Neuronal stem cell (in vitro differentiated cells): ENCODE data around the gene NPBWR2.
A peak's percentile ranks its signal among the peaks of the same experiment; 100 is the strongest.

ENCODE experiments used
- DNase-seq: peaks from one replicate; pipeline ENCODE4 v3.0.0-alpha.2; 2013; ENCODE audit warnings: low spot score
- H2AFZ ChIP-seq: one replicate; pipeline ENCODE4 v1.6.1; 2013; ENCODE audit warnings: mild to moderate bottlenecking, low read length, inconsistent platforms
- H2AK5ac ChIP-seq: 2 replicates; pipeline ENCODE4 v1.6.1; 2013; ENCODE audit warnings: low read depth, mild to moderate bottlenecking, inconsistent platforms, low read length, moderate library complexity, mixed read lengths
- H2BK120ac ChIP-seq: 2 replicates; pipeline ENCODE4 v1.6.1; 2013; ENCODE audit warnings: low read depth, mild to moderate bottlenecking, inconsistent platforms, low read length, moderate library complexity, mixed read lengths
- H2BK12ac ChIP-seq: one replicate; pipeline ENCODE4 v1.6.1; 2013; ENCODE audit warnings: low read length, inconsistent platforms
- H2BK15ac ChIP-seq: 2 replicates; pipeline ENCODE4 v1.6.1; 2013; ENCODE audit warnings: mild to moderate bottlenecking, low read length, inconsistent platforms, mixed read lengths
- H2BK5ac ChIP-seq: one replicate; pipeline ENCODE4 v1.6.1; 2013; ENCODE audit warnings: inconsistent platforms, mild to moderate bottlenecking, low read length, moderate library complexity
- H3K14ac ChIP-seq: one replicate; pipeline ENCODE4 v1.6.1; 2013; ENCODE audit warnings: low read length, inconsistent platforms
- H3K18ac ChIP-seq: 2 replicates; pipeline ENCODE4 v1.6.1; 2013; ENCODE audit warnings: low read length, inconsistent platforms
- H3K23ac ChIP-seq: 2 replicates; pipeline ENCODE4 v1.6.1; 2013; ENCODE audit warnings: low read depth, mild to moderate bottlenecking, mixed read lengths, low read length, inconsistent platforms; ENCODE audit not compliant: poor library complexity
- H3K27ac ChIP-seq: replicated peaks from 3 replicates; pipeline ENCODE4 v1.5.1; 2013; ENCODE audit warnings: low read length, inconsistent platforms
- H3K27me3 ChIP-seq, 3 experiments: 2 replicates each; pipeline ENCODE4 v1.6.1; 2013; ENCODE audit warnings: low read length in 3 of 3, mild to moderate bottlenecking in 2 of 3, inconsistent platforms in 1 of 3, low read depth in 1 of 3, mixed read lengths in 1 of 3, moderate library complexity in 1 of 3; ENCODE audit not compliant: control insufficient read depth in 3 of 3, insufficient read depth in 3 of 3
- H3K36me3 ChIP-seq, 2 donors: replicated peaks in 1 of 2; 2 replicates each; pipeline ENCODE4 v1.6.1; 2013; ENCODE audit warnings: low read length in 2 of 2; ENCODE audit not compliant: control insufficient read depth in 2 of 2, insufficient read depth in 2 of 2
- H3K4ac ChIP-seq: 2 replicates; pipeline ENCODE4 v1.6.1; 2013; ENCODE audit warnings: inconsistent platforms, mild to moderate bottlenecking, low read length, moderate library complexity
- H3K4me1 ChIP-seq, 2 donors: 1 replicate in 1 of 2; 2 replicates in 1 of 2; pipeline ENCODE4 v1.6.1; 2013; ENCODE audit warnings: low read length in 2 of 2, low read depth in 1 of 2; ENCODE audit not compliant: control insufficient read depth in 2 of 2, insufficient read depth in 1 of 2
- H3K4me2 ChIP-seq: one replicate; pipeline ENCODE4 v1.6.1; 2013; ENCODE audit warnings: mild to moderate bottlenecking, low read length, inconsistent platforms; ENCODE audit not compliant: insufficient read depth, poor library complexity, severe bottlenecking
- H3K4me3 ChIP-seq, 2 donors: 2 replicates each; pipeline ENCODE4 v1.5.1; 2013; ENCODE audit warnings: low read length in 2 of 2, mild to moderate bottlenecking in 2 of 2, inconsistent platforms in 1 of 2, moderate library complexity in 1 of 2
- H3K79me1 ChIP-seq: one replicate; pipeline ENCODE4 v1.6.1; 2013; ENCODE audit warnings: low read depth, mild to moderate bottlenecking, inconsistent platforms, low read length, moderate library complexity
- H3K9ac ChIP-seq: one replicate; pipeline ENCODE4 v1.6.1; 2013; ENCODE audit warnings: mild to moderate bottlenecking, low read depth, low read length, inconsistent platforms; ENCODE audit not compliant: poor library complexity
- H3K9me3 ChIP-seq, 2 donors: replicated peaks in 1 of 2; 2 replicates each; pipeline versions ENCODE3 to v1.6.1; 2013; ENCODE audit warnings: low read length in 2 of 2, mild to moderate bottlenecking in 2 of 2, inconsistent platforms in 1 of 2, low read depth in 1 of 2, mixed read lengths in 1 of 2, moderate library complexity in 1 of 2; ENCODE audit not compliant: control insufficient read depth in 2 of 2, insufficient read depth in 1 of 2
- H4K8ac ChIP-seq: one replicate; pipeline ENCODE4 v1.6.1; 2013; ENCODE audit warnings: low read depth, mild to moderate bottlenecking, inconsistent platforms, low read length, moderate library complexity
- H4K91ac ChIP-seq: one replicate; pipeline ENCODE4 v1.6.1; 2013; ENCODE audit warnings: low read length, low read depth, mild to moderate bottlenecking, inconsistent platforms; ENCODE audit not compliant: poor library complexity
- WGBS, 2 donors: extraction: QIAGEN DNeasy Blood & Tissue Kit; methylation state at CpG; one replicate each; pipeline ENCODE4 v1.1.7; 2013; ENCODE audit warnings: missing lambda C conversion rate in 2 of 2, mixed read lengths in 1 of 2; ENCODE audit not compliant: insufficient read length in 2 of 2, insufficient replicate concordance in 1 of 2; ENCODE audit errors: extremely low coverage in 2 of 2; 5-methylcytosine and 5-hydroxymethylcytosine counted together

Gene NPBWR2

GRCh38 chr20:64139199-64140060 is 32.1 kb upstream of the NPBWR2 start:
- Histone ChIP-seq H2AK5ac (peak overlapping the region; percentile 82), H3K79me1 (peaks cover 4% of the 10 kb centered on the region), H3K4ac (no peak overlapping the region), H3K36me3 (no peaks in the 10 kb centered on the region), H2BK15ac (peak overlapping the region; percentile 52), H2BK5ac (no peak overlapping the region), H3K4me2 (no peak overlapping the region), H2BK12ac (peak overlapping the region; percentile 4), H3K4me1 (peaks cover 9 to 26% of the 10 kb centered on the region in 2 donors), H4K91ac (peak overlapping the region; percentile 17), H3K23ac (no peak overlapping the region), H3K14ac (peak overlapping the region; percentile 32), H3K9me3 (peaks cover 0 to 3% of the 10 kb centered on the region in 2 donors), H2AFZ (peak overlapping the region; percentile 69), H3K18ac (peak overlapping the region; percentile 89), H3K27ac (peak overlapping the region; percentile 42), H2BK120ac (no peak overlapping the region), H3K4me3 (peak overlapping the region in 1 of 2 donors; percentile 3), H4K8ac (no peak overlapping the region), H3K27me3 (no peaks in the 10 kb centered on the region), H3K9ac (peak overlapping the region; percentile 38)
- WGBS, 2 donors = no CpG with 5 or more reads among the region's 21 CpGs
- no peak for DNase-seq

DNA sequence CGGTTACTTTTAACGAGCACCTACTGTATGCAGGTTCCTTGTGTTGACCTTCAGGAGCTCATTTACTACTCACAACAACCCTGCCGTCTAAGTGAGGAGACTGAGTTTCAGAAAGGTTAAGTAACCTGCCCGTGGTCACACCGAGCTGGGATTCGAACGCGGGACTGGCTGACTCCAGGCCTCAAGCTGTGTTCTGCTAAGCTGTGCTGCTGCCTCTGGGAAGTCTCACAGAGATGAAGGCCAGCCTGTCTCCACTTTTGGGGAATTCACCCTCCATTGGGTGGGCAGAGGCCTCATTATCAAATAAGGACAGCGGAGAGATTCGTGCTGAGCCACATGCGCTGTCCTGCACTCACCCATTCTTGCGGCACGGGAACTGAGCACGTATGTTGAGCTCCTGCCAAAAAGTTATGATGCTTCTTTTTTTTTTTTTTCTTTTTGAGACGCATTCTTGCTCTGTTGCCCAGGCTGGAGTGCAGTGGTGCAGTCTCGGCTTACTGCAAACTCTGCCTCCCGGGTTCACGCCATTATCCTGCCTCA is 31.0 kb upstream of the NPBWR2 start:
- H2AK5ac ChIP-seq = no peak overlapping the region
- H3K23ac ChIP-seq = no peak overlapping the region
- no peak overlapping the region for H4K8ac ChIP-seq
- H3K4me2 ChIP-seq = no peak overlapping the region
- H4K91ac ChIP-seq = no peak overlapping the region
- WGBS, 2 donors = no CpG with 5 or more reads among the region's 18 CpGs
- H3K4me3 ChIP-seq = no peak overlapping the region
- H3K9me3 ChIP-seq = no peaks in the 10 kb centered on the region
- no peaks in the 10 kb centered on the region for H3K27me3 ChIP-seq
- no peak overlapping the region for H2BK120ac ChIP-seq
- no peak overlapping the region for H2BK5ac ChIP-seq
- no peak overlapping the region for H3K27ac ChIP-seq
- no peak overlapping the region for H2BK12ac ChIP-seq
- no peaks in the 10 kb centered on the region for H3K36me3 ChIP-seq
- no peak overlapping the region for H2BK15ac ChIP-seq
- H3K79me1 ChIP-seq = no peaks in the 10 kb centered on the region
- peaks cover 9 to 24% of the 10 kb centered on the region in 2 donors for H3K4me1 ChIP-seq
- DNase-seq = no peak
- no peak overlapping the region for H3K18ac ChIP-seq
- no peak overlapping the region for H3K9ac ChIP-seq
- H3K4ac ChIP-seq = peak overlapping the region; percentile 53
- H2AFZ ChIP-seq = no peak overlapping the region
- H3K14ac ChIP-seq = no peak overlapping the region

DNA sequence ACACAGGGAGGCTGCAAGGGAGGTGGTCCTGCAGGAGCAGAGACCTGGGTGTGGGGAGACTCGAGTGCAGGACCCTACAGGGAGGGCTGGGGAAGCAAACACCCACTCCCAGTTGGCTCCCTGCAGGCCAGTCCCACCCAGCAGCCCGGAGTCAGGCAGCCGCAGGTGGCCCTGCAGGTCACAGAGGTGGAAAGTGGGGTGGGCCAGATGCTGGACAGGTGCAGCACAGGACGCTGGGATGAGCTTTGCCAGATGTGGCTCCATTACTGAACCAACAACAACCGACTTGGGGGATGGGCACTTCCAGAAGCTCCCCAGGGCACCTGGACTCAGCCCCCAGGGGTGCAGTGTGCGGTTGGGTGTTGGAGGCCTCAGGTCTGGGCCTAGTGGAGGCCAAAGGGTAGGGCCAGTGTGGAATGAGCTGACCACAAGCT is 30.2 kb upstream of the NPBWR2 start:
- Histone ChIP-seq H3K4me1 (peaks cover 9 to 17% of the 10 kb centered on the region in 2 donors), H3K9me3 (no peaks in the 10 kb centered on the region), H2BK120ac (no peak overlapping the region), H3K18ac (no peak overlapping the region), H3K23ac (peak overlapping the region; percentile 9), H3K36me3 (no peaks in the 10 kb centered on the region), H2BK15ac (peak overlapping the region; percentile 28), H3K4me2 (no peak overlapping the region), H3K4ac (no peak overlapping the region), H3K9ac (no peak overlapping the region), H4K8ac (no peak overlapping the region), H3K4me3 (no peak overlapping the region), H2AK5ac (peak overlapping the region; percentile 73), H3K79me1 (no peaks in the 10 kb centered on the region), H3K14ac (no peak overlapping the region), H3K27me3 (no peaks in the 10 kb centered on the region), H4K91ac (no peak overlapping the region), H2BK12ac (no peak overlapping the region), H3K27ac (no peak overlapping the region), H2AFZ (no peak overlapping the region), H2BK5ac (no peak overlapping the region)
- no CpG with 5 or more reads among the region's 6 CpGs for WGBS, 2 donors
- DNase-seq = no peak

DNA sequence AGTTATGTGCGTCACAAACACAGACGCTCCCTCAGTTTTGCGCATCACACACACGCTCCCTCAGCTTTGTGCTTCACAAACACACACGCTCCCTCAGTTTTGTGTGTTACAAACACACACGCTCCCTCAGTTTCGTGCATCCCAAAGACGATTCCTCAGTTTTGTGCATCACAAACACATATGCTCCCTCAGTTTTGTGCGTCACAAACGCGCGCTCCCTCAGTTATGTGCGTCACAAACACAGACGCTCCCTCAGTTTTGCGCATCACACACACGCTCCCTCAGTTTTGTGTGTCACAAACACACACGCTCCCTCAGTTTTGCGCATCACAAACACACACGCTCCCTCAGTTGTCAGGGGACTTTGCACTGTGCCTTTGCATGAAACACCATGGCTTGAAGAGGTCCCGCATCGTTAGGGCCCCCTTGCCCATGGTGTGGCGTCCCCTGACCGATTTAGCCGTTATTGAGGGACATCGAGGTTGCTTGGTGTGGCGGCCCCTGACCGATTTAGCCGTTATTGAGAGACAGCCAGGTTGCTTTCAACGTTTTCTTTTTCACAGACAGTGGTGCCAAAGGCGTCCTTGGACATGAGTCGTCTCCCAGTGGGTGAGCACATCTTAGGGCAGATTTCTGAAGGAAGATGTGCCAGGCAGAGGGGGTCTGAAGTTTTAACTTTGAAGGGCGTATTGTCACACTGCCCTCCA is 28.8 kb upstream of the NPBWR2 start:
- no peak overlapping the region for H2AK5ac ChIP-seq
- H3K9me3 ChIP-seq = no peaks in the 10 kb centered on the region
- no peak overlapping the region for H3K27ac ChIP-seq
- DNase-seq = no peak
- H4K91ac ChIP-seq = no peak overlapping the region
- no peak overlapping the region for H4K8ac ChIP-seq
- no peak overlapping the region for H3K4me2 ChIP-seq
- peak overlapping the region; percentile 12 for H3K9ac ChIP-seq
- H2AFZ ChIP-seq = no peak overlapping the region
- no peaks in the 10 kb centered on the region for H3K79me1 ChIP-seq
- H3K14ac ChIP-seq = no peak overlapping the region
- H2BK5ac ChIP-seq = no peak overlapping the region
- no peak overlapping the region for H3K4ac ChIP-seq
- H3K18ac ChIP-seq = no peak overlapping the region
- no peak overlapping the region for H2BK120ac ChIP-seq
- no peak overlapping the region for H3K23ac ChIP-seq
- no peak overlapping the region for H2BK12ac ChIP-seq
- no peaks in the 10 kb centered on the region for H3K27me3 ChIP-seq
- H3K4me1 ChIP-seq = peaks cover 9 to 14% of the 10 kb centered on the region in 2 donors
- no peak overlapping the region for H2BK15ac ChIP-seq
- H3K4me3 ChIP-seq = no peak overlapping the region
- H3K36me3 ChIP-seq = no peaks in the 10 kb centered on the region
- no CpG with 5 or more reads among the region's 32 CpGs for WGBS, 2 donors
